Activated T-cell treated with anti-CD3 and anti-CD28 coated beads for 48 hours (primary cell): Measurements from ENCODE around the gene DCTPP1.
A peak's percentile ranks its signal among the peaks of the same experiment; 100 is the strongest.
"Not testable (repeated sequence)": the region's sequence is repeated elsewhere in the genome, so short reads cannot be mapped to it uniquely, and the experiment has no call there.

Experiments
- DNase-seq: peaks from one replicate; pipeline ENCODE4 v3.0.0-alpha.2; 2020; ENCODE audit warnings: low read depth

The DCTPP1 gene

DNA sequence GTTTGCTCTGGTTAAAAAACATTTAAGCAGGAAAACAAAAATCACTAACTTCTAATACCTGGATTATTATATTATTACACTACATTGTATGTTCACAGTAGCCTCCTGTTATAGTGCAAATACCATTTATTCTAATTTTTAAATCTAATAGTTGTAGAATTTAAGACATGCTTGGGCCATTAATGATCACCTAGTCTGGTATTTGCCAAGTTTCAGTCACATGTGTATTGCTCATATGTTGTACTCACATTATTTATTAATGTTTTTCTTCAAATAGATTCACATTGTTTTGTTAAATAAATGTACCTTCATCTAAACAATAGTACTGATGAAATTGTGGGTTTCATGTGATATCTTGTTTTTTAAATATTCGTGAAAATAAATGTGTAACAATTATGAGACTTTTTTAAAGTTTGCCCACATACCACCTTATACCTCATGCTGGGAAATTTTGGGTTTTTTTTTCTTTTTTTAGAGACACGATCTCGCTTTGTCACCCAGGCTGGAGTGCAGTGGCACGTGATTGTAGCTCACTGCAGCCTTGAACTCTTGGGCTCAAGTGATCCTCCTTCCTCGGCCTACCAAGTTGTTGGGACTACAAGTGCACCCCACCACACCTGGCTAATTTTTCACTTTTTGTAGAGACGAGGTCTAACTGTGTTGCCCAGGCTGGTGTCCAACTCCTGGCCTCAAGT is 16.6 kb downstream of the DCTPP1 start:
- no peak for DNase-seq

DNA sequence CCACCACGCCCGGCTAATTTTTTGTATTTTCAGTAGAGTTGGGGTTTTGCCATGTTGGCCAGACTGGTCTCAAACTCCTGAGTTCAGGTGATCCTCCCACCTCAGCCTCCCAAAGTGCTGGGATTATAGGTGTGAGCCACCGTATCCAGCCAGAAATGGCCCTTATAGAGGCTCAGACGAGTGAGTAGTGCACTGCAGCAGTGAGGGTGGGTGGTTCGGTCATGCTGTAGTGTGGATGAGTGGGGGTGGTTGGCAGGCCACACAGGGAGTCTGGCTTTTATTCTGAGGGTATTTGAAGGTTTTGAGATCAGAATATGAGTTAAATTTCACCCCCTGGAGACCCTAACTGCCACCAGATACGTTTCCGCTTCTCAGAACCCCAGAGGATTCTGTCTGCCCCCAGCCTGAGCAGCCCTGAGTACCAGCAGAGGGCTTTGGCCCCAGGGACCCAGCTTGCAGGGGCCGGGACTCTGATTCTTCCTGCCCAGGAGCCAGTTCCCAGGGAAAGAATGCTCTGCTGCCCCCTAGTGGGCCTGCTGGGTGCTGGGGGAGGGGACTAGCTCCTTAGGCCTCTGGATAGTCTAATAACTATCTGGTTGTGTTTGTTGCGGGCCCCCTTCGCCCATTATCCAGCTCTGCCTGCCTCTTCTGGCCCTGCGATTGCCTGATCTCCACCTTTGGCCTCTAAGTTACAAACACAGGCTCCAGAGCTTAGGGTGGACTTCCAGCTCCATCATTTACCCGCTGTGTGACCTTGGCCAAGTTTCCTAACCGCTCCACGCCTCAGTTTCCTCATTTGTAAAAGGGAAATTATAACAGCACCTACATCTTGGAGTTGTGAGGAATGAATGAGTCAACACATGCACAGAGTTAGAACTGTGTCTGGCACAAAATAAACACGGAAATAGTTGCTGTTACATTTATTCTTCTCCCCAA is 20.4 kb downstream of the DCTPP1 start:
- DNase-seq = peak; percentile 89

DNA sequence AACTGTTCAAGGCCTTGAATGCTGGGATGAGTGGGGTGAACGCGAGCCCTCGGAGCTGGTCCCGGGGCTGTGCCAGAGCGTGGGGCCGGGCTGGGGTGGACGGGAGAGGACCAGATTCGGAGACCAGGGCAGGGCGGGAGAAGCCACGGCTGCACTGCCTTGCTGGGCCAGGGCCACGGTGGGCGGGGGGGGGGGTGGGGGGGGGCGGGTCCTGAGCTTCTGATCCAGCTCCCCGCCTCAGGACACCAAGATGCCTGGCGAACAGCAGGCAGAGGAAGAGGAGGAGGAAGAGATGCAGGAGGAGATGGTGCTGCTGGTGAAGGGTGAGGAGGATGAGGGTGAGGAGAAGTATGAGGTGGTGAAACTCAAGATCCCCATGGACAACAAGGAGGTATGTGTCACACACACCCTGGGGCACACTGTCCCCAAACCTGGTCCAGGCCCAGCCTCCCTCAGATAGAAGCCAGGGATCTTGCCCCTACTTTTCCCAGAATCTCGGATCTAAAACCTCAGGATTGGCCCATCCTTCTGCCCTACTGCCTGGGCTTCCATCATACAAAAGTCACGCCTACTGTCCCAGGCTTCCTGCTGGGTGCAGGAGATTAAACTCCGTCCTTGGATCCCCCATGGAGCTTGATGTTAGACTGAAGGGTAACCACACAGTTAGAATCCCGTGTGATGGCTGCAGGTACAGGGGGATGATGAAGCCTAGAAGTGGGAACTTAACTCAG is 21.9 kb downstream of the DCTPP1 start:
- DNase-seq = no peak

DNA sequence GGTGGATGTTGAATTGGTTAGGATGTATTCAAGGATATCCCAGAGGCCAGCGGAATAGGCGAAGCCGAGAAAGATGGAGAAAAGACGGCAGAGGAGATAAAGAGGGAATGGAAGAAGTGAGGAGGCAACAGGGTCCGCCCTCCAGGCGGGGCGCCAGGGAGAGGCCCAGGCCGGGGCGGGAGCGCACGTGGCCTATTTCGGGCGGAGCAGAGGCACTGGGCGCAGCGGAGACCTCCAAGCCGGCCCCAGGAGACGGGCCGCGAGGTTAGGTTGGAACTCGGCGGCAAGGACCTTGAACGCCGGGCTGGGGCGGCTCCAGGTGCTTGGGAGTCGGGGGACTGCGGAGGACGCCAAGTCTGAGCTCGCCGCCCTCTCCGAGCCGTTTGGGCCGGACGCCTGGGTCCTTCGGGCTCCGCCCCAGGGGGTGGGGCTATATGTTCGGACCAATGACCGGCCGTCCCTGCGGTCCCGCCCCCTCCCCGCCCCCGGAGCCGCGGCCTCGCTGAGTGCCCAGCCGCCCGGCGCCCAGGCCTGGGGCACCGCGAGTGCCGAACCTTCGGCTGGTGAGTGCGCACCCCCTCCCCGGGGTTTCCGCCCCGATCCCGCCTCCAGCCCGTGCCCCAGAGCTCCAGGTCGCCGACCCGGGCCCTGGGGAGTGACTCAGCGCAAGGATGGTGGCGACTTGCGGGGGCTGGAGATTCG is 22.6 kb downstream of the DCTPP1 start, which contains the start of gene ZNF771:
ZNF771 (plus strand) TSS at position 505 of the 702 bp plus-strand sequence. CDS start 448 bp downstream, outside the sequence.
- peak; percentile 92 for DNase-seq

DNA sequence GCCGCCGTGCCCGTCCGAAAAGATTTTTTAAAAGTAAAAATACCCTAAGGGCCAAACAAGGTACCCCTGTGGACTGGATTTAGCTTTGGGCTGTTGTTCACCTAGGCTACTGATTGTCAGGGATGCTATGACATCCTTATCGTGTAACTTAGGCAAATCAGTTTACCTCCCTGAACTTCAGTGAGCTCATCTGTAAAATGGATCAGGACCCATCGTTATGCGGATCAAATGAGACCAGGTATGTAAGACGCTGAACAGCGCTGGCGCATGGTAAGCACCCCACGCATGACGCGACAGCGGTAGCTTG is 23.1 kb downstream of the DCTPP1 start:
- no peak for DNase-seq

DNA sequence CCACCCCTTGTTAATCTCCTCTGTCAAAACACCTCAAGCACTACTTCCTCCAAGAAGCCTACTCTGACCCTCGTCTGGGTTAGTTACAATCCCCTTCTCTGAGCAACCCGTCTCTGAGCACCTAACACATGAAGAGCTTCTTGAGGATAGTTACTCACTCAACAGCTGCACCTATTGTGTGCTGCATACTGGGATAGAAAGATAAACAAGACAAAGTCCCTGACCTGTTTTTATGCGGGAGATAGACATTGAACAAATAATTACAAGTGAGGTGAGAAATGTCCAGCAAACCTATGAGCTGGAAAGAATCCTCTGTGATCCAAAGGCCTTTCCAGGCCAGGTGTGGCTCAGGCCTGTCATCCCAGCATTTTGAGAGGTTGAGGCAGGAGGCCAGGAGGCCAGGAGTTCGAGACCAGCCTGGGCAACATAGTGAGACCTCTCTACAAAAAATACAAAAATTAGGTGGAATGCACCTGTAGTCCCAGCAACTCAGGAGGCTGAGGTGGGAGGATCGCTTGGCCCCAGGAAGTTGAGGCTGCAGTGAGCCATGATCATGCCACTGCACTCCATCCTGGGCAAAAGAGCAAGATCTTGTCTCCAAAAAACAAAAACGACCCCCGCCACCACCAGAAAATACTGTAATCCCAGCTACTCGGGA is 27.9 kb downstream of the DCTPP1 start:
- DNase-seq = no peak

DNA sequence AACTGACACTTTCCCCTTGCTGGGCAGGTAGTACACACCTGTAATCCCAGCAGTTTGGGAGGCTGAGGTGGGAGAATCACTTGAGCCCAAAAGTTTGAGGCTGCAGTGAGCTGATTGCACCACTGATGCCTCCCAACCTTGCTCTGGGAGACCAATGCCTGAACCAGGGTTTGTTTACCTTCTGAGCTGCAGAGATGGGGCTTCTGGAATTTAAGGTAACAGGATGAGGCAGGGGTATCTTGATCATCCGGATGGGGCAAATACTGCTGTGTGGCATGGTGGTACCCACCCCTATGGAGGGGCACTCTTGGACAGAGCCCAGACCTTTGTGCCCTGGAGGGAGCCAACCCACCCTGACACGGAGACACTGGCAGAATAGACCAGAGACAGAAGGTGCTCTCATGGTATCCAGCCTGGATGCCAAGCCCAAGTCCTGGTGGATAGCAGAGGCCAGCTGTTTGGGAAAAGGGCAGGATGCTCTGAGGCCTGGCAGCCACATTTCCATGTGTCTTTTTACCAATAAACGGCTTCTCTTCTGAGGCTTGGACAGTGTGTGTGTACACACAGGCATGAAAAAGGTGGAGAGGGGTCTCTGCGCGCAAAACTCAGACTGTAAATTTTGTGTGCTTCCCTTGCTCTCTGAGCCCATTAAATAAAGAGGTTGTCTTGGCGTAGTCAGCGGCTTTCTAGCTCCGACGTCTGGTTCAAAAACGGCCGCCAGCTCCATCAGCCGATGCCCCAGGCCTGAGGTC is 30.2 kb downstream of the DCTPP1 start:
- DNase-seq = no peak

DNA sequence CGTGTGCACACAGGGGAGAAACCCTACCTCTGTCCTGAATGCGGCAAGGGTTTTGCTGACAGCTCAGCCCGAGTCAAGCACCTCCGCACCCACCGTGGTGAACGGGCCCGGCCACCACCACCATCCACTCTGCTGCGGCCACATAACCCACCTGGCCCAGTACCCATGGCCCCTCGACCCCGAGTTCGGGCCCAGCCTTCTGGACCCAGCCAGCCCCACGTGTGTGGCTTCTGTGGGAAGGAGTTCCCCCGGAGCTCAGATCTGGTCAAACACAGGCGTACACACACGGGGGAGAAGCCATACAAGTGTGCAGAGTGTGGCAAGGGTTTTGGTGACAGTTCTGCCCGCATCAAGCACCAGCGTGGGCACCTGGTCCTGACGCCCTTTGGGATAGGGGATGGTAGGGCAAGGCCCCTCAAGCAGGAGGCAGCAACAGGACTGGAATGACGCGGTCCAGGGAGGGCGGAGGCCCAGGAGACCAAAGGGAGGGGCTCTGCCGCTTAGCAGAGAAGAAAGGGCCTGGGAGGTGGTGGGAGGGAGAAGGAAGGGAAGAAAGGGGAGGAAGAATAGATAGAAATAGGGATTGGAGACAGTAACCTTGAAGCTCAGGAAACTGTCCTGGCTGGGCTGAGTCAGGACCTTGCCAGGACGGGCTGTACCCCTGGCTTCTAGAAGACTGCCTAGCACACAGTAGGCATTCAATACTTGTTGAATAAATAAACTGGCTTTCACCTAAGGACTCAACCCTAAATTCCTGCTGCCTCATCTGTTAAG is 31.0 kb downstream of the DCTPP1 start:
- DNase-seq = no peak

DNA sequence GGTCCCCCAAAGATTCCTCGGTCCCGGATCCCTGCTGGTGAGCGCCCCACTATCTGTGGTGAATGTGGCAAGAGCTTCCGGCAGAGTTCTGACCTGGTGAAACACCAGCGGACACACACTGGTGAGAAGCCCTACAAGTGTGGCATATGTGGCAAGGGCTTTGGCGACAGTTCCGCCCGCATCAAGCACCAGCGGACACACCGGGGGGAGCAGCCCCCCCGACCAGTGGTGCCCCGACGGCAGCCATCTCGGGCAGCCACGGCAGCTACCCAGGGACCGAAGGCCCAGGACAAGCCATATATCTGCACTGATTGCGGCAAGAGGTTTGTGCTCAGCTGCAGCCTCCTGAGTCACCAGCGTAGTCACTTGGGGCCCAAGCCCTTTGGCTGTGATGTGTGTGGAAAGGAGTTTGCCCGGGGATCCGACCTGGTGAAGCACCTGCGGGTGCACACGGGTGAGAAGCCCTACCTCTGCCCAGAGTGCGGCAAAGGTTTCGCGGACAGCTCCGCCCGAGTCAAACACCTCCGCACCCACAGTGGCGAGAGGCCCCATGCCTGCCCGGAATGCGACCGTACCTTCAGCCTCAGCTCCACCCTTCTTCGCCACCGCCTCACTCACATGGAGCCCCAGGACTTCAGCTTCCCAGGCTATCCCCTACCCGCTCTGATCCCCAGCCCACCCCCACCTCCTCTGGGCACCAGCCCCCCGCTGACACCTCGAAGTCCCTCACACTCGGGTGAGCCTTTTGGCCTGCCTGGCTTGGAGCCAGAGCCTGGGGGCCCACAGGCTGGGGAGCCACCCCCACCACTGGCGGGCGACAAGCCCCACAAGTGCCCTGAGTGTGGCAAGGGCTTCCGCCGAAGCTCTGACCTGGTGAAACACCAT is 31.8 kb downstream of the DCTPP1 start:
- no peak for DNase-seq

DNA sequence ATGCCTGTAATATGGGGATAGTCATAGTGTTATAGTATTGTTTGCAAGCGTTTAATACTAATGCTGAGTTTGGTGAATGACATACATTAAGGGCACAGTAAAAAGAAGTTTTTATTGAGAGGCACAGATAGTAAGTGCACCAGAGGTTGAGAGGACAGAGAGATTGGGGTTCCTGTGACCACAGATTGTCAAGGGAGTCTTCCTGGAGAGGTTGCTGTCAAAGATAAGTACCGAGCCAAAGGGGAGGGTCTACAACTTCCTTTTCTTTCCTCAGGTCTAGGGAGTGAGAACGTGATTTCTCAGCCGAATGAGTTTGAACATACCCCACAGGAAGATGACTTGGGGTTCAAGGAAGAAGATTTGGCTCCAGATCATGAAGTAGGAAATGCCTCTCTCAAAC is 32.8 kb downstream of the DCTPP1 start:
- no peak for DNase-seq

DNA sequence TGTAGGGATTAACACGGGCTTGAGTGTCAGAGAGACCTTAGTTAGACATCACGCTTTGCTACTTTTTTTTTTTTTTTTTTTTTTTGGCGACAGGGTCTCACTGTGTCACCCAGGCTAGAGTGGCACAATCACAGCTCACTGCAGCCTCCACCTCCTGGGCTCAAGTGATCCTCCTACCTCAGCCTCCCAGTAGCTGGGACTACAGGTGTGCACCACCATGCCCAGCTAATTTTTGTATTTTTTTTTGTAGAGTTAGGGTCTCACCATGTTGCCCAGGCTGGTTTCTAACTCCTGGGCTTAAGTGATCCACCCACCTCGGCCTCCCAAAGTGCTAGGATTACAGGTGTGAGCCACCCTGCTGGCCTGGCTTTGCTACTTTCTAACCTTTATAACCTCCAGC is 33.2 kb downstream of the DCTPP1 start:
- not testable (repeated sequence) for DNase-seq

DNA sequence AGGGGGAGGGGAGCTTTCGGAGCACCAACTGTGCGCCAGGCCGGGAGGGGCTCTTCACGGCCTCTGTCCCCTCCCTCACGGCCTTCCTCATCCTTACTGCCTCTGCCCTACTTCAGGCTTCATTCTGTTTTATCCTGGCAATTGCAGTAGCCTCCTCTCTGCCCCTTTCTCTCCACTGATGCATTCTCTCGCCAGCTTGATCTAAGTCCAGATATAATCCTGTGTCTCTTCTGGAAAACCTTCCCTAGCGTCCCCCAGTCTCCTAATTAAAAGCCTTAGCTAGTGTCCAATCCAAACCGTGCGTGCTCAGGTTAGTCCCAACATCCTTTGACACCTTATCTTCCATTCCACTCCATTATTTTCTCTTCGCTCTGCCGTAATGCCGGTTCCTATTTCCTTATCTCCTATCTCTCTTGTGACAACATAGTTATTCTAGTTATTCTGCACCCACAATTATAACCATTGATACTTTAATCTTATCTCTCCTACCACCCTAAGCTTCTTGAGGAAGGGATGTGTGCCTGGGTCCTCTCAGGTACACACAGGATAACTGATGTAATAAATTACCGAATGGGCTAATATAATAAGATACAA is 33.7 kb downstream of the DCTPP1 start:
- DNase-seq = no peak

DNA sequence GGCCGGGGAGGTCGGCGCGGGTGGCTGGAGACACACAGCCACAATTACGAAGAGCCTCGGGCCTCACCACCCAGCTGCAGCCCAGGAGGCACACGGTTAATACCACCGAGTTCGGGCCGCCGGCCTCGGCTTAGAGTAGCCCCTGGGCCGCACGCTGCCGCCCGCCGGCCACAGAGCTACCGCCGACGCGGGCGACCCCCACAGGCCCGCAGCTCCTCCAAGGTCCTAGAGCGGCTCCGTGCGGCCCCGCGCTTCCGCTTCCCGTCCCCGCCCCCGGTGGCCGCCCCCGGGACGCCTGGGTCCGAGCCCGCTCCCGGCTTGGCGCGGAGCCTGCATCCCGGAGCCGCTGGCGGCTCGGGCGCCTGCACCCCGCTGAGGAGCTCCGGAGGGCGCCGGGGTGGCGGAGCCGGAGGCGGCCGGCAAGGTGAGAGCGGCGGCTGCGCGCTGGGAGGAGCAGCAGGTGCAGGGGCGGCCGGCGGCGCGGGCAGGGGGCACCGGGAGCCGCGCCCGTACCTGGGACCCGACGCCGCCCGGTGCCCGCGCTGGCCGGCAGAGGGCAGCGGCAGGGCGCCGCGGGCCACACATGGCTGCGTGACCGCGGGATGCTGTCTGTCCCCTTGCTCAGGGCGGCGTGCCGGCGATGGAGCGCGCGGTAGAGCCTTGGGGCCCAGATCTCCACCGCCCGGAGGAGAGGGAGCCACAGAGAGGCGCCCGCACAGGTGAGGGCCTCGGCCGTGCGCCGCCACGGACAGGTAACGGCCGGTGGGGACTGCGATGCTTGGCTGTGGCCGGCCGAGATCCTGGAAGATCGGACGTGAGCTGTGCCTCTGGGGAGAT is 34.5 kb downstream of the DCTPP1 start, which contains the start of gene ZNF48:
ZNF48 (plus strand) TSS at position 266 of the 837 bp plus-strand sequence; CDS start at position 641, 375 bp downstream.
- peak; percentile 58 for DNase-seq

DNA sequence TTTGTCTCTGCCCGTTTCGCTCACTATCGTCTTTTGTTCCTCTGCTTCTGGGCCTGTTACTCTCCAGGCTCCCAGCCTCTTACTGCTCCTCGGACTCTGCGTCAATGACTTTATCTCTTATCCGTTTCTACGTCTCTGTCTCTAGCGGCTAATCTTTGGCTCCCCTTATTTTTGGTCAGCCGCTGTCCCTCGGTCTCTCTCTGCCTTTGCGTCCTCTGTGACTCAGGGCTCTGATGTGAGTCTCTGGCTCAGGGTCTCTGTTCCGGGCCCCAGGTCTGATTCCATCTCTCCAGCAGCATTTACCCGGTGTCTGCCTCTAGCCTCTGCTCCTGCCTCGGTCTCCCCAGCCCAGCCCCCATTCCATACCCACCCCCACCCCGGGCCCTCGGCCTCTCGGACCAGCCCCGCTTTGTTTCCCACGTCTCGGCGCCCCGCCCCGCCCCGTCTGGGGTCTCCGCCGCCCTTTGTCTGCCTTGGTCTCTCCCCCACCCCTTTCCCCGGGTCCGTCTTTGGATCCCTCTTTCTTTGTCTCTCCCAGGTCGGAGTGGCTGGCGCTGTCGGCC is 35.2 kb downstream of the DCTPP1 start:
- no peak for DNase-seq

DNA sequence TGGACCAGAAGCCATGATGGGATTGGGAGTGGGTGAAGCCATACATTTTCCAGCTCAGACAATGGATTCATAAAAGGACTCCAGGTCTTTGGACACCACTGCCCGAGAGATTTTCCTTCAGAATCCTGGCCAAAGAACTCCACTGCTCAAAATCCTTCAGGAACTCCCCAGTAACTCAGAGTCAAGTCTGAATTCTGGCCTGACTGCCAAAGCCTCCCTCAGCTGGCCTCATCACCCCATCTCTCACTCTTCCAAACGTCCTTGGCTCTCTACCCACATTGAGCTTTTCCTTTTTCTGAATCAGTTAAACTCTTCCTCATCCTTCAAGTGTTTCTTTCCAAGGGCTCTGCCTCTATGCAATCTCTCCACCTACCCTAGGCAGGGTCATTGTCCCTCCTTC is 46.3 kb downstream of the DCTPP1 start:
- DNase-seq = no peak

DNA sequence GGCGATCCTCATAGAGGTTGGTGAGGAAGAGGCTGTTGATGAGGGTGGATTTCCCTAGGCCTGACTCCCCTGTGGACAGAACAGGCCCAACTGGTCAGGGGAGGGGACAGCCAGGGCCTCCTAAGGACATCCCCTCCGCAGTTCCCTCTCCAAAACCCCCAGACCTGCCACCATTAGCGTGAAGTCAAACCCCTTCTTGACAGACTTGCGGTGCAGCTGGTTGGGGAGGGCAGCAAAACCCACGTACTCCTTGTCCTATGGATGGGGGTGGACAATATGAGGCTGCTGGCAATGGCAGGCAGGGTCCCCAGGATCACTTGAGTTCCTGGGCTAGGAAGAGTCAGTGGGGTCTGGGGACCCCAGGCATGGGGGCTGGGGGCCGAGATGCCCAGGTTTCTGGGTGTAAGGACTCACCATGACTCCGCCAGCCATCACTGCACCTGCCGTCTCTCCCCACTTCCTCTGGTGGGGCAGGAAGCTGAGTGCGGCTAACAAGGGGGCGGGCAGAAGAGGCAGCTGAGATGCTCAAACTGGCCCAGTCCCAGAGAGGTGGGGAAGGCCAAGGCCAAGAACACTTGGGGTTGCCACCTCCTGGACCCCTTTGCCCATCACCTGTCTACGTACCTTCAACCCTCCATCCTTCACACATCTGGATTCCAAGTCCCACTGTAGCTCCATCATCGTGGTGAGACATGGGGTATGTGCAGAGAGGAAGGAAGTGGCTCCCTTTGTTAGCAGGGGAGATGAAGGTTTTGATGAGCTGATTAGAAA is 47.5 kb downstream of the DCTPP1 start, which contains the start of gene SEPTIN1:
SEPTIN1 (minus strand) TSS at position 451 of the 771 bp plus-strand sequence; CDS start at position 432, 19 bp downstream.
- peak; percentile 69 for DNase-seq
